Stimulated activated CD4-positive, alpha-beta T cell treated with anti-CD3 and anti-CD28 coated beads, TNF-alpha, amount 100 ng/mL, for 1 hour (primary cell): ENCODE data around the gene PLXNA1.

Experiments
- DNase-seq, 3 donors: peaks; one replicate each; pipeline ENCODE4 v3.0.0-alpha.2; 2020; ENCODE audit warnings: low read depth in 3 of 3, low spot score in 1 of 3

PLXNA1 gene

GRCh38 chr3:127017229-127017628 is 34.3 kb downstream of the PLXNA1 start:
- no peak for DNase-seq

- no peak for DNase-seq
These were observed 34.9 kb downstream of the PLXNA1 start for GRCh38 chr3:127017781-127018180.

GRCh38 chr3:127018306-127018828 is 35.5 kb downstream of the PLXNA1 start:
- DNase-seq, result no peak

GRCh38 chr3:127019449-127019848 is 36.5 kb downstream of the PLXNA1 start:
- no peak for DNase-seq

DNA sequence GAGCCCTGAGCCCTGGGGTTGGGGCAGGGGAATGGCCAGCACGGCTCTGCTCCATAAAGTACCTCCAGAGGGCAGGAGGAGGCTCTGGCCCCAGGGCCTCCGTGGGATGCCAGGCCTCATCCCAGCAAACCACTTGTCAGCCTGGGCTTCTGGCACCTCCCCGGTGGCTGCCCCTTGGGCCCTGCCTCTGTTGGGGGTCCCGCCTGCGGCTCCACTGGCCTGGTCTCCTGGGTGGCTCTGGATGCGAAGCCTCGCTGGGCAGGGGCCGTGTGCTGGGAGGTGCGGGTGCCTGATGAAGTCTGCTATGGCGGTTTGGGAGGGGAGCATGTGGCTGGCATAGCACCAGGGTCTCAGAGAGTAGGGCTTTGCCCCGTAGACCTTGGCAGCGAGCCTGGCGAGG is 37.6 kb downstream of the PLXNA1 start:
- DNase-seq, result no peak

DNA sequence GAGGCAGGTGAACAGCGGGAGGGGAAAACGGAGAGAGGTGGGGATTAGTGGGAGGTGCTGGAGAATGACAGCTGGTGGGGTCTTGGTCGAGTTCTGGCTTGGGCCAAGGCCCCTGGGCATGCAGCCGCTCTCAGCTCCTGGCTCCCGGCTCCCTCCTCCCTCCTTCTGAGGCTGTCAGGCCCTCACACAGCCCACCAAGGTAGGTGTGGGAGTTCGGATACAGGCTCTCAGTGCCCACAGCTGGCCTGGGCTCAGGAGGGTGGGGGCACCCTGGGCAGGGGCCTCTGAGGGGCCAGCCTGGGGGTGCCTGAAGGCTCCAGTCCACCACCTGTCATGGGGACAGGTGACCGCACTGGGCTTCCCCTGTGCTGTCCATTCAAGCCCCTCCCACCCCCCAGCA is 39.9 kb downstream of the PLXNA1 start:
- DNase-seq, result no peak

DNA sequence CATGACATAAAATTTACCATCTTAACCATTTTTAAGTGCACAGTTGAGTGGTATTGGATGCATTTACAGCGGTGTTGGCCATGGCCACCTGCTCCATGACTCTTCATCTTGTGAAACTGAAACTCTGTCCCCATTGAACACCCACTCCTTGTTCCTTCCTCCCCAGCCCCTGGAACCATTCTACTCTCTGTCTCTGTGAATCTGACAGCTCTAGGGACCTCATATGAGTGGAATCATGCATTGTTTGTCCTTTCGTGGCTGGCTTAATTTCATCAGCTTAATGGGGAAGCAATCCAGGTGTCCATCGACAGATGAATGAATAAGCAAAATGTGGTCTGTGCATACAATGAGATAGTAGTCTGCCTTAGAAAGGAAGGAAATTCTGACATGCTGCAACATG is 42.5 kb downstream of the PLXNA1 start:
- DNase-seq, result no peak

- no peak for DNase-seq
These were observed 43.1 kb downstream of the PLXNA1 start for GRCh38 chr3:127026036-127026435.

DNA sequence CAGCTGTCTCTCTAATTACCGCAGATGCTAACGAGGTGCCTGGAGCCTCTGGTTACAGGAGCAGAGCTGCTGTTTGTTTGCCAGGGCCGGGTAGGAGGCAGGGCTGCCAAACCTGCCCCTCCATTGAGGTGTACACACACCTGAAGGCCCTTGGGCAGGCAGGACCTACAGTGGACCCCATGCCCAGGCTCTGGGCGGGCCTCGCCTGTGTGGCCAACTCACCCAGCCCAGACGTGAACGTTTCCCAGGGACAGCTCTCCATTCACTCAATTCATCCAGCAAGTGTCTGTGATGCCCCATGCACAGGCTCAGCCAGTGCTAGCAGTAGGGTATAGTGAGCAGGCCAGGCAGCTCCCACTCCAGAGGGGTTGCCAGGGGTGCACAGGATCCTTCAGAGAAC is 43.7 kb downstream of the PLXNA1 start:
- DNase-seq, result no peak

GRCh38 chr3:127027061-127027735 is 44.3 kb downstream of the PLXNA1 start:
- no peak for DNase-seq

- DNase-seq, result no peak
These were observed 45.1 kb downstream of the PLXNA1 start for GRCh38 chr3:127027811-127028548.

DNA sequence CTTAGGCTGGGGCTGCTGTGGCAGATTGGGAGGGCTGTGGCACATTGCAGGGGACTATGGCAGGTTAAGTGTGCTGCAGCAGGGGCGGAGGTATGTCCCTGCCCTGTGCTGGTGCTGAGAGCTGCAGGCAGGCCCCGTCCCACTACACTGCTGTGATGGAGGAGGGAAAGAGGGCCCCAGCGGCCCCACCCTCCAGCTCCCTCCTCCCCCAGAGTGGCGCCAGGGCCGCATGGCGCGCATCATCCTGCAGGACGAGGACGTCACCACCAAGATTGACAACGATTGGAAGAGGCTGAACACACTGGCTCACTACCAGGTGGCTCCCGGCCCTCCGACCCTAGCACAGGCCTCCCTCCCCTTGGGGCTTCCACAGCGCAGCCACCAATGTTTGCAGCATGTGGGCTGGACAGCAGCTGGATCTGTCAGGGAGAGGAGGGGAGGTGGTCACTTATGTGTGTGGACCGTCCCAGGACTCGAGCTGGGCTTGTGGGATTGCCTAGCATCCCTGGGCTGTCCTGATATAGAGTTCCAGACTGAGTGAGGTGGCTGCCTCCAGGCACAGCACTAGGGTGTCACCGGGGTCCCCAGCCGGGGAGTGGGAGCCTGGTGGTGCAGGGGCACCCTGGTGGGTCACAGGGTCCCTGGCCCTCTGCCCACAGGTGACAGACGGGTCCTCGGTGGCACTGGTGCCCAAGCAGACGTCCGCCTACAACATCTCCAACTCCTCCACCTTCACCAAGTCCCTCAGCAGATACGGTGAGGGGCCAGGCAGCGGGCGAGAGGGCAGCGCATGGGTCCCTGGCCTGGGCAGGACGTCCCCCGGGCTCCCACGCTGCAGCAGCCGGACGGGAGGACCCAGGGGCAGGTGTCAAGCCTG is 46.1 kb downstream of the PLXNA1 start:
- no peak for DNase-seq

DNA sequence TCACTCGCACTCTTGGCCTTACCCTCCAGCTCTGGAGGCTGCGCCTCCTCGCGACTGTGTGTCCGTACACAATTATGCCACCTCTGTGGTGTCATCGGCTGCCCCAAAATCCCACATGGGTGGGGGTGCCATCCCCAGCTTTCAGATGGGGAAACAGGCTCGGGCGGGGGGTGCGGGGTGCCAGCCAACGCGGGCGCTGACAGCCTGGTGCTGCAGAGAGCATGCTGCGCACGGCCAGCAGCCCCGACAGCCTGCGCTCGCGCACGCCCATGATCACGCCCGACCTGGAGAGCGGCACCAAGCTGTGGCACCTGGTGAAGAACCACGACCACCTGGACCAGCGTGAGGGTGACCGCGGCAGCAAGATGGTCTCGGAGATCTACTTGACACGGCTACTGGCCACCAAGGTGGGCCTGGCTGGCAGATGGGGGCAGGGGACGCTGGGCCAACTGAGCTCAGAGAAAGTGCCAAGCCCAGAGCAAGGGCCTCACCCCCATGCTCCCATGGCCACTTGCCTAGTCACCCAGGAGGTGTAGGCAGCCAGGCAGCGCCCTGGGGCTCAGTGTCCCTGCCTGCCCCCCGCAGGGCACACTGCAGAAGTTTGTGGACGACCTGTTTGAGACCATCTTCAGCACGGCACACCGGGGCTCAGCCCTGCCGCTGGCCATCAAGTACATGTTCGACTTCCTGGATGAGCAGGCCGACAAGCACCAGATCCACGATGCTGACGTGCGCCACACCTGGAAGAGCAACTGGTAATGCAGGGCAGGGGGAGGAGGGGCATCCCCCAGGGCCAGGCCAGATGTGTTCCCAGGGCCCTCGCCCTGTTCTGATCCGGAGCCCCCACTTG is 47.0 kb downstream of the PLXNA1 start:
- no peak for DNase-seq

- DNase-seq, result no peak
These were observed 47.8 kb downstream of the PLXNA1 start for GRCh38 chr3:127030508-127031412.

DNA sequence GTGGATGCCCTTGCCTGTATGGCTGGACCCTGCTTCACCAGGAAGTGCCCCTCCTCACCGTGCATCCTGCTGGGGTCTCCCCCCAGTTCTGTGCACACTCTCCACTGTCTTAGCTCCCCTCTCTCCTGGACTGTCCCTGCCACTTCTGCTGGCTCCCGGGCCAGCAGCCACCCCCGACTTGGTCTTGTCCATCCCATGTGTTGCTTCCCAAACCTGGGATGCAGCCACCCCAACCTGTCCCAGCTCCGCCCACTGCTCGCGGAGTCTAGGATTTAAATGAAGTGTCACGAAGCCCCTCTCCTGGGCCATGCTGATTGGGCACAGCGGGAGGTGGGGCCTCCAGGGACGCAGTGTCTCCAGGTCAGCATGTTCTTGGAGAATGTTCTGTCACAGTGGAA is 48.5 kb downstream of the PLXNA1 start:
- DNase-seq, result no peak

- DNase-seq, result no peak
These were observed 48.9 kb downstream of the PLXNA1 start for GRCh38 chr3:127031845-127032244.

DNA sequence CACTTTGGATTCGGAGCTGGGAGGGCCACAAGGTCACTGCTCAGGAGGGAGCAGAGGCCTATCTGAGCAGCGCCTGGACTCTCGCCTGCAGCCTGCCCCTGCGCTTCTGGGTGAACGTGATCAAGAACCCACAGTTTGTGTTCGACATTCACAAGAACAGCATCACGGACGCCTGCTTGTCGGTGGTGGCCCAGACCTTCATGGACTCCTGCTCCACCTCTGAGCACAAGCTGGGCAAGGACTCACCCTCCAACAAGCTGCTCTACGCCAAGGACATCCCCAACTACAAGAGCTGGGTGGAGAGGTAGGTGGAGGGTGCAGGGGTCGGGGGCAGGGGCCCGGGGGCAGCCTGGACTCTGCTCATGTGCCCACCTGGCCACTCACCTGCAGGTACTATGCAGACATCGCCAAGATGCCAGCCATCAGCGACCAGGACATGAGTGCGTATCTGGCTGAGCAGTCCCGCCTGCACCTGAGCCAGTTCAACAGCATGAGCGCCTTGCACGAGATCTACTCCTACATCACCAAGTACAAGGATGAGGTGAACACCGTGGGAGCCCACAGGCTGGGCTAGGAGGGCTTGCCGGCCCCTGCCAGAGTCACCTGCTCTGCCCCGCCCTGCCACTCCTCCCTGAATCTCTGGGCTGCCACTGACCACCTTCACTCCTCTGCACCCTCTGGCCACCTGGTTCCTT is 49.5 kb downstream of the PLXNA1 start:
- no peak for DNase-seq
